Hepatic stellate cell (primary cell): ENCODE data around the gene E2F1.
"Not testable (repeated sequence)": the region's sequence is repeated elsewhere in the genome, so short reads cannot be mapped to it uniquely, and the experiment has no call there.

ENCODE experiments used
- DNase-seq: peaks from one replicate; pipeline ENCODE4 v3.0.0; 2011; ENCODE audit warnings: low spot score

The E2F1 gene

GRCh38 chr20:33640287-33640686 lies 45.9 kb downstream of the E2F1 start:
- no peak for DNase-seq

GRCh38 chr20:33636776-33637175 lies 49.4 kb downstream of the E2F1 start:
- DNase-seq = no peak

- DNase-seq = no peak
These were observed 50.8 kb downstream of the E2F1 start for GRCh38 chr20:33635341-33635740.

- DNase-seq = not testable (repeated sequence)
These were observed 54.3 kb downstream of the E2F1 start for GRCh38 chr20:33631910-33632309.

GRCh38 chr20:33630507-33630906 lies 55.7 kb downstream of the E2F1 start:
- no peak for DNase-seq

GRCh38 chr20:33629979-33630378 lies 56.2 kb downstream of the E2F1 start:
- DNase-seq = no peak

GRCh38 chr20:33629533-33629932 lies 56.7 kb downstream of the E2F1 start:
- DNase-seq = no peak

GRCh38 chr20:33627577-33628216 lies 58.5 kb downstream of the E2F1 start:
- DNase-seq = no peak

GRCh38 chr20:33626190-33626589 lies 60.0 kb downstream of the E2F1 start:
- DNase-seq = no peak
